Endothelial cell of umbilical vein (primary cell): ENCODE measurements around the gene DPYSL4. TPM values are rescaled to one million over a fixed set of nuclear protein-coding genes. Genes with fewer than 3 reads are reported as not detected.

ENCODE experiments used
- BruUV-seq: library from RNA; stranded (reverse); fragments of 400-500 nt; replicated peaks from 2 replicates; lab custom pipeline; 2021; lab: Mats Ljungman, UMichigan
- CTCF ChIA-PET: fragments of 300-600, 350-600 bp; sonication (Branson Sonifier 250); formaldehyde crosslinking; loops from one replicate; lab custom pipeline; 2021; ENCODE audit warnings: antibody characterized with exemption, inconsistent platforms; lab: Charles Lee
- POLR2A ChIA-PET: fragments of 300-600, 350-600 bp; sonication (Branson Sonifier 250); formaldehyde crosslinking; loops from one replicate; lab custom pipeline; 2021; ENCODE audit warnings: antibody characterized with exemption, inconsistent platforms; lab: Charles Lee
- DNase-seq: peaks from one replicate; pipeline ENCODE4 v3.0.0-alpha.2; 2011; ENCODE audit warnings: low read depth, low spot score
- FAIRE-seq: peaks from 2 replicates; lab custom pipeline; 2011; peaks lifted over from hg19 to GRCh38; lab: Jason Lieb, UNC
- H2AFZ ChIP-seq: 2 replicates; pipeline ENCODE4 v1.6.0; 2012; ENCODE audit warnings: low read depth, low read length, control low read depth, inconsistent platforms
- H3K27ac ChIP-seq: 2 replicates; pipeline ENCODE4 v1.5.1; 2011; ENCODE audit warnings: low read depth, mild to moderate bottlenecking, control low read depth, low read length, moderate library complexity; ENCODE audit not compliant: insufficient read depth
- H3K27me3 ChIP-seq, 2 experiments: 2 replicates each; pipeline versions ENCODE4 v1.6.0 to v1.6.1; 2011; ENCODE audit warnings: low read length in 2 of 2, mixed read lengths in 1 of 2; ENCODE audit not compliant: control insufficient read depth in 2 of 2, insufficient read depth in 2 of 2
- H3K36me3 ChIP-seq, 2 experiments: 2 replicates in 1 of 2; 3 replicates in 1 of 2; pipeline ENCODE4 v1.5.1; 2011; ENCODE audit warnings: low read length in 2 of 2, mild to moderate bottlenecking in 1 of 2, moderate library complexity in 1 of 2; ENCODE audit not compliant: control insufficient read depth in 2 of 2, insufficient read depth in 2 of 2; ENCODE audit errors: extremely low read depth in 1 of 2
- H3K4me1 ChIP-seq: 3 replicates; pipeline ENCODE4 v1.5.1; 2011; ENCODE audit warnings: mild to moderate bottlenecking, low read length; ENCODE audit not compliant: control insufficient read depth, insufficient read depth; ENCODE audit errors: extremely low read depth
- H3K4me2 ChIP-seq: 2 replicates; pipeline ENCODE4 v1.6.1; 2011; ENCODE audit warnings: low read length, control low read depth, mixed read lengths; ENCODE audit not compliant: insufficient read depth
- H3K4me3 ChIP-seq, 3 experiments: fragments of 200-600 bp in 1 of 3; sonication (generic), shearing (Covaris generic) in 1 of 3; replicated peaks in 1 of 3; 2 replicates each; pipeline ENCODE4 v1.5.1; 2011 to 2016; ENCODE audit warnings: control low read depth in 3 of 3, low read length in 3 of 3, mild to moderate bottlenecking in 2 of 3, inconsistent platforms in 1 of 3, low read depth in 1 of 3, moderate library complexity in 1 of 3; ENCODE audit not compliant: insufficient read depth in 1 of 3
- H3K79me2 ChIP-seq: 2 replicates; pipeline ENCODE4 v1.6.0; 2012; ENCODE audit warnings: low read length, inconsistent platforms; ENCODE audit not compliant: control insufficient read depth, insufficient read depth
- H3K9ac ChIP-seq: replicated peaks from 2 replicates; pipeline ENCODE3; 2011; ENCODE audit warnings: low read length, control low read depth; ENCODE audit not compliant: insufficient read depth; ENCODE audit errors: extremely low read depth
- H3K9me1 ChIP-seq: replicated peaks from 3 replicates; pipeline ENCODE4 v1.6.0; 2011; ENCODE audit warnings: mild to moderate bottlenecking, low read length; ENCODE audit not compliant: control insufficient read depth, insufficient read depth; ENCODE audit errors: extremely low read depth
- H3K9me3 ChIP-seq: replicated peaks from 2 replicates; pipeline ENCODE4 v1.5.1; 2012; ENCODE audit warnings: low read length, inconsistent platforms; ENCODE audit not compliant: control insufficient read depth, insufficient read depth
- H4K20me1 ChIP-seq: replicated peaks from 2 replicates; pipeline ENCODE3; 2011; ENCODE audit warnings: mild to moderate bottlenecking, low read length; ENCODE audit not compliant: control insufficient read depth, insufficient read depth; ENCODE audit errors: extremely low read depth
- CTCF ChIP-seq, 2 donors: IDR thresholded peaks; 1 replicate in 1 of 2; 2 replicates in 1 of 2; pipeline ENCODE4 v1.5.1; 2011; ENCODE audit warnings: low read length in 2 of 2, mild to moderate bottlenecking in 2 of 2, moderate library complexity in 2 of 2, control low read depth in 1 of 2, inconsistent platforms in 1 of 2, low read depth in 1 of 2; ENCODE audit not compliant: insufficient read depth in 1 of 2; ENCODE audit errors: extremely low read depth in 1 of 2
- EZH2 ChIP-seq: IDR thresholded peaks from 2 replicates; pipeline ENCODE4 v1.6.1; 2012; ENCODE audit warnings: borderline replicate concordance, low read depth, mild to moderate bottlenecking, moderate library complexity, low read length, inconsistent platforms; ENCODE audit not compliant: severe bottlenecking
- FOS ChIP-seq: IDR thresholded peaks from 2 replicates; pipeline ENCODE4 v1.6.1; 2011; ENCODE audit warnings: mild to moderate bottlenecking, low read length, moderate library complexity, borderline replicate concordance; ENCODE audit not compliant: insufficient read depth
- GATA2 ChIP-seq: IDR thresholded peaks from 2 replicates; pipeline ENCODE4 v1.7.0; 2011; ENCODE audit warnings: low read depth, mild to moderate bottlenecking, moderate library complexity, mixed read lengths, low read length; ENCODE audit not compliant: insufficient read length, insufficient read depth
- JUN ChIP-seq: IDR thresholded peaks from 2 replicates; pipeline ENCODE4 v1.6.1; 2011; ENCODE audit warnings: borderline replicate concordance, low read depth; ENCODE audit not compliant: insufficient read length, insufficient read depth
- MYC ChIP-seq: IDR thresholded peaks from one replicate; pipeline ENCODE4 v1.6.1; 2011; ENCODE audit warnings: mild to moderate bottlenecking, low read depth, low read length
- POLR2A ChIP-seq: IDR thresholded peaks from 2 replicates; pipeline ENCODE4 v1.6.1; 2012; ENCODE audit warnings: low read depth, mild to moderate bottlenecking, control low read depth, low read length
- POLR2AphosphoS5 ChIP-seq: IDR thresholded peaks from 2 replicates; pipeline ENCODE4 v1.6.1; 2012; ENCODE audit warnings: low read depth, mild to moderate bottlenecking, control low read depth, low read length, moderate library complexity; ENCODE audit not compliant: insufficient read depth
- dilution Hi-C: fragments of 300-500 bp; cut with MboI; formaldehyde crosslinking; loops from one replicate; pipeline ENCODE4 v1.15.0; 2019; ENCODE audit warnings: low sequenced_read_pairs; ENCODE audit not compliant: extremely low pct_ligation_motif_present
- intact Hi-C: fragments of 100-400 bp; cut with micrococcal nuclease; formaldehyde crosslinking; loops from one replicate; pipeline ENCODE4 v1.10.0; 2022
- polyA plus RNA-seq, 4 experiments: library from polyadenylated mRNA; depleted of rRNA in 3 of 4; stranded (reverse) in 3 of 4; unstranded in 1 of 4; fragments of >200 nt; gene quantifications; 2 replicates each; pipeline versions ENCODE4 v1.2.1 to v1.2.3, GENCODE V29; 2011 to 2012; ENCODE audit warnings: missing spikeins in 1 of 4
- total RNA-seq: library from RNA; stranded (reverse); gene quantifications from 2 replicates; pipeline ENCODE4 v1.2.3, GENCODE V29; 2021
- TF ChIP-seq, protein P1 (sequence below): IDR thresholded peaks from 2 replicates; pipeline ENCODE4 v1.6.1; 2011; ENCODE audit not compliant: insufficient read depth, insufficient read length

Gene DPYSL4
- total and polyA plus RNA-seq, 2 donors (not counting 3 experiments of a cell fraction or from before 2014, with no cell fraction given), result 27.1 to 60.0 TPM

- FAIRE-seq (no peak), DNase-seq (no peak)
- no peaks in the 10 kb centered on the region for H3K79me2 ChIP-seq
- H3K27ac ChIP-seq, result no peak overlapping the region
- no peak overlapping the region for H3K9ac ChIP-seq
- H3K27me3 ChIP-seq, result no peaks in the 10 kb centered on the region
- no peak overlapping the region for H2AFZ ChIP-seq
- intact Hi-C loops, result no loop called here
- no peaks in the 10 kb centered on the region for H3K36me3 ChIP-seq
- BruUV-seq, result no TSS peak
- ChIA-PET POLR2A (no interaction called here), CTCF (no interaction called here)
- no peak overlapping the region for H3K4me2 ChIP-seq
- no peaks in the 10 kb centered on the region for H3K9me1 ChIP-seq
- no peak overlapping the region for H3K4me3 ChIP-seq
- no peaks in the 10 kb centered on the region for H3K9me3 ChIP-seq
- no peaks in the 10 kb centered on the region for H4K20me1 ChIP-seq
- no peak for TF ChIP-seq JUN
- TF ChIP-seq GATA2, result no peak
- TF ChIP-seq FOS, result no peak
- no peak for TF ChIP-seq CTCF (IDR thresholded peaks at IDR 0.05; ENCODE audit: extremely low read depth in 1 of 2, insufficient read depth in 1 of 2, low read depth in 1 of 2, low read length in 2 of 2)
- TF ChIP-seq EZH2, result no peak
- no peak for TF ChIP-seq MYC
- TF ChIP-seq, protein P1, sequence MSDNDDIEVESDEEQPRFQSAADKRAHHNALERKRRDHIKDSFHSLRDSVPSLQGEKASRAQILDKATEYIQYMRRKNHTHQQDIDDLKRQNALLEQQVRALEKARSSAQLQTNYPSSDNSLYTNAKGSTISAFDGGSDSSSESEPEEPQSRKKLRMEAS, result no peak
- no peak for TF ChIP-seq POLR2A
- no peak for TF ChIP-seq POLR2AphosphoS5
- dilution Hi-C loops, result no loop called here
- H3K4me1 ChIP-seq, result no peaks in the 10 kb centered on the region
Measured at GRCh38 chr10:132232981-132233380, 46.2 kb downstream of the DPYSL4 start.
